ENCODE data around the gene KLK12. TPM values are rescaled to one million over a fixed set of nuclear protein-coding genes. Genes with fewer than 3 reads are reported as not detected.

KLK12 gene
- total and polyA plus RNA-seq, 12 donors: 0.17 TPM; not detected in 11

GRCh38 chr19:51022526-51022925 lies 12.3 kb downstream of the KLK12 start:
- Histone ChIP-seq H3K27ac (no peak overlapping the region), H3K4me3 (no peak overlapping the region), H3K27me3 (peaks cover 25% of the 10 kb centered on the region), H3K9me3 (replicated peaks in 1 of 3) (no peaks in the 10 kb centered on the region), H3K4me1 (replicated peaks in 1 of 2) (peaks cover 0 to 8% of the 10 kb centered on the region in 2 donors), H3K36me3 (replicated peaks in 1 of 2) (no peaks in the 10 kb centered on the region)
- 61 to 70% (median 63%) methylated on average over 14 of the region's 14 CpGs for WGBS, 4 donors
- intact Hi-C loops (cut with DNase I): loop anchor here in 1 of 2 donors (10.0 kb wide), 1 partner anchor 152 kb away; no protein-coding TSS in a partner anchor
- TF ChIP-seq CTCF (IDR thresholded peaks at IDR 0.05): no peak
- no peak for TF ChIP-seq POLR2A (IDR thresholded peaks at IDR 0.05)
- no peak for DNase-seq

DNA sequence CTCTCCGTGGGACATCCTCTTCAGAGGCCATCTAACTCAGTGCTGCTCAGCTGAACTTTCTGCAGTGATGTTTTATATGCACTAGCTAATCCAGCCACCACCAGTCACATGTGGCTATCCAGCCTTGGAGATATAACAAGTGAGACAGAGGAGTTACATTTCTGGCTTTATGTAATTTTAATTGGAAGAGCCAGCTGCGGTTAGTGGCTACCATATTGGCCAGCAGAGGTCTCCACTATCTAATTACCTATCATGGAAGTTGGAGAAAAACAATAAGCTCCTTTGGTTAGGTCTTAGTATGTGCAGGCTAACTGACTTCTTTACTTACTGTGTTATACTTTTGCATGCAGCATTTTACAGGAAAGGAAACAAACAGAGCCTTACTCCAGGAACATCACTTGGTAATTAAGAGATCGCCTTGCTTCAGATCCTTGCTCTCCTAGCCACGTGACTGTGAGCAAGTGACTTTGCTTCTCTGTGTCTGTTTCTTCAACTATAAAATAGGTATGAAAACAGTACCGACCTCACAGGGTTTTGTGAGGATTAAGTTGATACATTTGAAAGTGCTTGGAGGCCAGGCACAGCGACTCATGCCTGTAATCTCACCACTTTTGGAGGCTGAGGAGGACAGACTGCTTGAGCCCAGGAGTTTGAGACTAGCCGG lies 13.7 kb downstream of the KLK12 start:
- TF ChIP-seq POLR2A (IDR thresholded peaks at IDR 0.05) (no peak), CTCF (IDR thresholded peaks at IDR 0.05) (peak; percentile 63 to 70 (median 64))
- H3K27me3 ChIP-seq: peaks cover 31% of the 10 kb centered on the region
- peaks cover 0 to 8% of the 10 kb centered on the region in 2 donors for H3K4me1 ChIP-seq (replicated peaks in 1 of 2)
- peak in 3 of 7 donors; percentile 28 to 61 (median 51) for DNase-seq
- no peak overlapping the region for H3K27ac ChIP-seq
- intact Hi-C loops (cut with DNase I): loop anchor here in 1 of 2 donors (10.0 kb wide), 1 partner anchor 154 kb away; no protein-coding TSS in a partner anchor
- H3K4me3 ChIP-seq: no peak overlapping the region
- H3K36me3 ChIP-seq (replicated peaks in 1 of 2): no peaks in the 10 kb centered on the region
- no peaks in the 10 kb centered on the region for H3K9me3 ChIP-seq (replicated peaks in 1 of 3)
- 26 to 37% (median 34%) methylated on average over 7 of the region's 7 CpGs for WGBS, 4 donors

GRCh38 chr19:51019544-51019925 lies 15.3 kb downstream of the KLK12 start, which contains the start of gene KLK10:
KLK10 (minus strand) TSS chr19:51019709; CDS start chr19:51019130, 579 bp downstream.
- no peak for DNase-seq
- no peaks in the 10 kb centered on the region for H3K36me3 ChIP-seq (replicated peaks in 1 of 2)
- H3K27me3 ChIP-seq: peaks cover 43% of the 10 kb centered on the region
- peak within 1 kb of the TSS in 1 of 4 donors; percentile 16 for H3K4me3 ChIP-seq
- peaks cover 0 to 8% of the 10 kb centered on the region in 2 donors for H3K4me1 ChIP-seq (replicated peaks in 1 of 2)
- intact Hi-C loops (cut with DNase I): loop anchor here (2.0 to 10.0 kb wide), 2 partner anchors 75 to 77 kb away; no protein-coding TSS in a partner anchor
- TF ChIP-seq CTCF (IDR thresholded peaks at IDR 0.05) (no peak), POLR2A (IDR thresholded peaks at IDR 0.05) (no peak)
- no peak within 1 kb of the TSS for H3K27ac ChIP-seq
- no peaks in the 10 kb centered on the region for H3K9me3 ChIP-seq (replicated peaks in 1 of 3)
- WGBS, 4 donors: 4 to 20% (median 6%) methylated on average over 7 to 14 of the region's 14 CpGs

- TF ChIP-seq CTCF (IDR thresholded peaks at IDR 0.05) (no peak), POLR2A (IDR thresholded peaks at IDR 0.05) (no peak)
- peak overlapping the region in 1 of 4 donors; percentile 16 for H3K4me3 ChIP-seq
- H3K36me3 ChIP-seq (replicated peaks in 1 of 2): no peaks in the 10 kb centered on the region
- no peaks in the 10 kb centered on the region for H3K9me3 ChIP-seq (replicated peaks in 1 of 3)
- DNase-seq: no peak
- peaks cover 41% of the 10 kb centered on the region for H3K27me3 ChIP-seq
- WGBS, 4 donors: 1 to 6% (median 1%) methylated on average over 19 to 68 of the region's 68 CpGs
- H3K4me1 ChIP-seq (replicated peaks in 1 of 2): peaks cover 0 to 8% of the 10 kb centered on the region in 2 donors
- H3K27ac ChIP-seq: no peak overlapping the region
- intact Hi-C loops (cut with DNase I): loop anchor here (2.0 to 10.0 kb wide), 2 partner anchors 76 to 78 kb away; no protein-coding TSS in a partner anchor
Observed at GRCh38 chr19:51018745-51019543, 15.9 kb downstream of the KLK12 start.

Measured in adrenal gland (tissue), 12 donors.